ENCODE data around the gene SLC7A1.

SLC7A1 gene

GRCh38 chr13:29516880-29517279 is 78.6 kb downstream of the SLC7A1 start:
- no peak for DNase-seq (ENCODE audit: low read depth)
- H3K4me3 ChIP-seq (ENCODE audit: low read depth, low read length) = no peak overlapping the region
- no peak for TF ChIP-seq MAX (IDR thresholded peaks at IDR 0.05; ENCODE audit: low read depth, low read length)
- TF ChIP-seq CTCF (IDR thresholded peaks at IDR 0.05; ENCODE audit: low read depth, low read length) = no peak
- TF ChIP-seq MYC (IDR thresholded peaks at IDR 0.05; ENCODE audit: low read depth, low read length) = no peak
- TF ChIP-seq POLR2A (IDR thresholded peaks at IDR 0.05; ENCODE audit: extremely low read depth, insufficient read length) = no peak

GRCh38 chr13:29516012-29516411 is 79.5 kb downstream of the SLC7A1 start:
- DNase-seq (ENCODE audit: low read depth) = no peak
- TF ChIP-seq MYC (IDR thresholded peaks at IDR 0.05; ENCODE audit: low read depth, low read length) (no peak), MAX (IDR thresholded peaks at IDR 0.05; ENCODE audit: low read depth, low read length) (no peak), POLR2A (IDR thresholded peaks at IDR 0.05; ENCODE audit: extremely low read depth, insufficient read length) (no peak), CTCF (IDR thresholded peaks at IDR 0.05; ENCODE audit: low read depth, low read length) (no peak)
- no peak overlapping the region for H3K4me3 ChIP-seq (ENCODE audit: low read depth, low read length)

GRCh38 chr13:29515372-29515771 is 80.1 kb downstream of the SLC7A1 start:
- no peak for TF ChIP-seq MAX (IDR thresholded peaks at IDR 0.05; ENCODE audit: low read depth, low read length)
- TF ChIP-seq POLR2A (IDR thresholded peaks at IDR 0.05; ENCODE audit: extremely low read depth, insufficient read length) = no peak
- TF ChIP-seq CTCF (IDR thresholded peaks at IDR 0.05; ENCODE audit: low read depth, low read length) = no peak
- no peak for TF ChIP-seq MYC (IDR thresholded peaks at IDR 0.05; ENCODE audit: low read depth, low read length)
- H3K4me3 ChIP-seq (ENCODE audit: low read depth, low read length) = no peak overlapping the region
- no peak for DNase-seq (ENCODE audit: low read depth)

GRCh38 chr13:29514720-29515310 is 80.7 kb downstream of the SLC7A1 start:
- DNase-seq (ENCODE audit: low read depth) = no peak
- H3K4me3 ChIP-seq (ENCODE audit: low read depth, low read length) = no peak overlapping the region
- TF ChIP-seq MAX (IDR thresholded peaks at IDR 0.05; ENCODE audit: low read depth, low read length) (no peak), POLR2A (IDR thresholded peaks at IDR 0.05; ENCODE audit: extremely low read depth, insufficient read length) (no peak), CTCF (IDR thresholded peaks at IDR 0.05; ENCODE audit: low read depth, low read length) (no peak), MYC (IDR thresholded peaks at IDR 0.05; ENCODE audit: low read depth, low read length) (no peak)

GRCh38 chr13:29513981-29514719 is 81.3 kb downstream of the SLC7A1 start:
- no peak for TF ChIP-seq POLR2A (IDR thresholded peaks at IDR 0.05; ENCODE audit: extremely low read depth, insufficient read length)
- TF ChIP-seq CTCF (IDR thresholded peaks at IDR 0.05; ENCODE audit: low read depth, low read length) = no peak
- no peak for TF ChIP-seq MAX (IDR thresholded peaks at IDR 0.05; ENCODE audit: low read depth, low read length)
- no peak for TF ChIP-seq MYC (IDR thresholded peaks at IDR 0.05; ENCODE audit: low read depth, low read length)
- no peak for DNase-seq (ENCODE audit: low read depth)
- no peak overlapping the region for H3K4me3 ChIP-seq (ENCODE audit: low read depth, low read length)

Data from NB4 (cell line).